ENCODE measurements around the gene LRP8.

LRP8 gene

DNA sequence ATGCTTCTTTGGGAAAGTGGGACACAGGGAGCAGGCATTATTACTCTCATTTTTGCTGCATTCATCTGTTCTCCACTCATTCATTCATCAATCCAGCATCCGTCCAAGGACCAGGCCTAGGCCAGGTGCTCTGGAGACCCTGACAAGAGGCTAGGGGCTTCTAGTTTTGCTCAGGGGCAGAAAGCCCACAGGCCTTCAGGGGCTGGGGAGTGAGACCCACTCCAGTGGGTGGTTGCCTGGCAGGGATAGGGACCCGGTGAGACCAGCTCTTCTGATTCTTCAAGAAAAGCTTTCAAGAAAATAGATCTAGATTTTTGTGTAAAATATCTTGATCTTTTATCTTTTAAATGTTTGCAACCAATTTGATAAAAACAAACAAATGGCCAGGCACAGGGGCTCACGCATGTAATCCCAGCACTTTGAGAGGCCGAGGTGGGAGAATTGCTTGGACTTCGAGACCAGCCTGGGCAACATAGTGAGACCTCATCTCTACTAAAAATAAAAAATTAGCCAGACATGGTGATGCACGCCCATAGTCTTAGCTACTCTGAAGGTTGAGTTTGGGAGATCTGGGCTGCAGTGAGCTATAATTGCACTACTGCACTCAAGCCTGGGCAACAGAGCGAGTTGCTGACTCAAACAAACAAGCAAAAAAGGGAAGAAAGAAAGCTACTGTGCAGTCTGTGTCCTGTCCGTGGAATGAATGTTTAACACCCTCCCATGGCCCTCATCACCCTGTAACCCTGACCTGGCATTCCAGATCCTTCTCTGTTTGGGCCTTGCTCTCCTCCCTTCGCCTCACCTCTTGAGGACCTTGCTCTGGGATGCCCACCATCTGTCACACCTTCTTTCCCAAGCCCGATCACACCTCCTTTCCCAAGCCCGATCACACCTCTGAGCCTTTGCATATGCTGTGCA is 17.3 kb upstream of the LRP8 start:
- no peaks in the 10 kb centered on the region for H3K36me3 ChIP-seq (ENCODE audit: control insufficient read depth in 1 of 2, insufficient read depth in 2 of 2, low read length in 2 of 2)
- no peak overlapping the region for H3K4me3 ChIP-seq (ENCODE audit: low read depth in 1 of 2, low read length in 2 of 2)
- H3K27ac ChIP-seq (ENCODE audit: low read length), result no peak overlapping the region
- no peaks in the 10 kb centered on the region for H3K4me1 ChIP-seq (ENCODE audit: control insufficient read depth in 1 of 2, insufficient read depth in 2 of 2, low read length in 2 of 2)
- H3K27me3 ChIP-seq (ENCODE audit: low read depth, low read length), result no peaks in the 10 kb centered on the region
- H3K9me3 ChIP-seq (ENCODE audit: control insufficient read depth in 1 of 2, low read length in 2 of 2), result no peaks in the 10 kb centered on the region

DNA sequence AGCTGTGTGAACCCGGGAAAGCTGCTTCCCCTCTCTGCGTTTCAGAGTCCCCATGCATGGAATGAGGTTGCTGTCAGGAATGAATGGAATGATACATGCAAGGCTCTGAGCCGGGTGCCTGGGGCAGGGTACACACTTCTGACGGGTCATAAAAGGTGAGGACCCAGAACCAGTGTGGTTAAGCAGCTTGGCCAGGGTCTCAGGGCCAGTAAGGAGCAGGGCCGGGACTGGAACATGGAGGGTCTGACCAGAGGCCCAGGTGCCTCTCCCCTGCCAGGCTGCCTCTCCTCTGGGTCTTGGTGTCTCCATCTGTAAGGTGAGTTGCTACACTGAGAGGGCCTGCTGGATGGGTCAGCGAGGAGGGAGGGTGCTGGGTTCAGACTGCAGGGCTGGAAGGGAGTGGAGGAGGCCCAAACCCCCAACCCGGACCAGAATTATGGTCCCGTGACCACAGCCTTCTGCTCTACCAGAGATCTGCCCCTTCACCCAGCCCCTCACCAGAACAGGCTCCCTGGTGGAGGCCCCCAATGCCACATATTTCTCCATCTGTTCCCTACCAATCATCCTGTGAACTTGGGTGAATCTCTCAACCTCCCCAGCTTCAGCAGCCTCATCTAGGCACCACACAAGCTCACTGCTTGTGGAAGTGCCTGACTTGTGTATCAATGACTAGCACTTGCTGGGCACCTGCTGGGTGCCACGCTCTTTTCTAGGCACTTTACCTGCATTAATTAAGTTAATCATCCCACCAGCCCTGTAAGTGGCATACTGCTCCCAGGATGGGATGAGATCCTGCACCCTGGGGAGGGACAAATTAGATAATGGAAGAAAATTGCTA is 16.2 kb upstream of the LRP8 start:
- H3K4me3 ChIP-seq (ENCODE audit: low read depth in 1 of 2, low read length in 2 of 2), result no peak overlapping the region
- H3K4me1 ChIP-seq (ENCODE audit: control insufficient read depth in 1 of 2, insufficient read depth in 2 of 2, low read length in 2 of 2), result no peaks in the 10 kb centered on the region
- no peaks in the 10 kb centered on the region for H3K36me3 ChIP-seq (ENCODE audit: control insufficient read depth in 1 of 2, insufficient read depth in 2 of 2, low read length in 2 of 2)
- no peaks in the 10 kb centered on the region for H3K27me3 ChIP-seq (ENCODE audit: low read depth, low read length)
- H3K9me3 ChIP-seq (ENCODE audit: control insufficient read depth in 1 of 2, low read length in 2 of 2), result no peaks in the 10 kb centered on the region
- H3K27ac ChIP-seq (ENCODE audit: low read length), result no peak overlapping the region

DNA sequence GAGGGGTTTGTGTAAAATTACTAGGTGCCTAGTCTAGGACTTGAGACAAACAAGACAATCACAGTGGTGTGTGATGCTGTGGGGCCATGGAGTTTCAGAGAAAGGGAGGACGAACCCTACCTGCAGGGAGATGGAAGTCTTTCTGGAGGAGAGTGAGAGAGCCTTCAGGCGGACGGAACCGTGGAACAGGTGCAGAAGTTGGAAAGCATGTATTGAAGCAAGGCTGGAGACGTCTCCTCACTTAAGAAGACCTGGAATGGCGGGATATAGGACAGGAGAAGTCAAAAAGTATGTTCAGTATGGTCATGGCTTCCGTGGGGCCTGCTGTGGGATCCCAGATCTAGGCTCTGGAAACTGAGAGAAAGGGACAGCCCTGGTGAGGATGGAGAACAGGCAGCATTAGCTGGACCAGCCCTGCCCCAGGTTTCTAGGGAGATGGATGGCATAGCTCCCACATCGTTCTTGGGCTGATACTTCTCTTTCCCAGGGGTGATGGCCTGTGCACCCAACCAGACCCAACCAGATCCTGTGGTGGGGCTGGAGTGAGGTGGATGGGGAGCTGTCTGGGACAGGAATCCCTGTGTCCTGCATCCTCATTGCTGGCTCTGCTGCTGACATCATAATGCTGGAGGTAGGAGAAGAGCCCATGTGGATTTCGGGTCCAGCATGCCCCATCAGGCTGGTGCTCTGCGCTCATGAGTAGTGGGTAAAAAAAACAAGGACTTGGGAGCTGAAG is 15.0 kb upstream of the LRP8 start:
- Histone ChIP-seq H3K27ac (ENCODE audit: low read length) (no peak overlapping the region), H3K27me3 (ENCODE audit: low read depth, low read length) (no peaks in the 10 kb centered on the region), H3K36me3 (ENCODE audit: control insufficient read depth in 1 of 2, insufficient read depth in 2 of 2, low read length in 2 of 2) (no peaks in the 10 kb centered on the region), H3K9me3 (ENCODE audit: control insufficient read depth in 1 of 2, low read length in 2 of 2) (no peaks in the 10 kb centered on the region), H3K4me3 (ENCODE audit: low read depth in 1 of 2, low read length in 2 of 2) (no peak overlapping the region), H3K4me1 (ENCODE audit: control insufficient read depth in 1 of 2, insufficient read depth in 2 of 2, low read length in 2 of 2) (no peaks in the 10 kb centered on the region)

DNA sequence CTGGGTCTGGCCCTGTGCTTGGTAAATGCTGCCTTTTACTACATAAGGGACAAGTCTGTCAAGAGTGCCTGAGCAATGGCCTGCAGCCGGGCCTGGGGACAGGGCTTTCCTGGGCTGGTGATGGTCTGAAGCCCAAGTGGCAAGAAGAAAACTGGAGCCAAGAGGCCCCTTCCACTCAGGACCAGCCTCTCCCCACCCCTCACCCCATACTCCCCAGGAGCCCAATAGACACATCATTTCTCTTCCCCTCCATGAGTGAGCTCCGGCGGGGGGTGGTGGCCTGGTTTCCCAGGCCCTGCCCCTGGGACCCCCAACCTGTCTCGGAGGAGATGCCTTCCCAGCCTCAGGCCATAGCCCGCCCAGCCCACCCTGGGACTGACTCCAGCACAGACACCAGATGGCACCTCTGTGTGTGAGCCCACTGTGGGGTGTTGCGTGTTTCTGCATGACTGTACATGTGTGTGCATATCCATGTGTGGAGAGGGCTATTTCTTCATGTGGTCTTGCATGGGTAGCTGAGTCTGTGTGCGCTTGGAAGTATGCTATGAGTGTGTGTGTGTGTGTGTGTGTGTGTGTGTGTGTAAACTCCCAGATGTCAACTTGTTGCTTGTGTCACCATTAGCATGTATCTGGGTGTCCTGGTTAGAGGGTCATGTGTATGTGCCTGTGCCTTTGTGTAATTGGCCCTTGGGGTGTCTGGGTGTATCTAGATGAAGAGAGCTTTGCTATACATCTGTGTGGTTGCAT is 14.3 kb upstream of the LRP8 start:
- Histone ChIP-seq H3K4me3 (ENCODE audit: low read depth in 1 of 2, low read length in 2 of 2) (no peak overlapping the region), H3K9me3 (ENCODE audit: control insufficient read depth in 1 of 2, low read length in 2 of 2) (no peaks in the 10 kb centered on the region), H3K27me3 (ENCODE audit: low read depth, low read length) (no peaks in the 10 kb centered on the region), H3K27ac (ENCODE audit: low read length) (no peak overlapping the region), H3K36me3 (ENCODE audit: control insufficient read depth in 1 of 2, insufficient read depth in 2 of 2, low read length in 2 of 2) (no peaks in the 10 kb centered on the region), H3K4me1 (ENCODE audit: control insufficient read depth in 1 of 2, insufficient read depth in 2 of 2, low read length in 2 of 2) (no peaks in the 10 kb centered on the region)

DNA sequence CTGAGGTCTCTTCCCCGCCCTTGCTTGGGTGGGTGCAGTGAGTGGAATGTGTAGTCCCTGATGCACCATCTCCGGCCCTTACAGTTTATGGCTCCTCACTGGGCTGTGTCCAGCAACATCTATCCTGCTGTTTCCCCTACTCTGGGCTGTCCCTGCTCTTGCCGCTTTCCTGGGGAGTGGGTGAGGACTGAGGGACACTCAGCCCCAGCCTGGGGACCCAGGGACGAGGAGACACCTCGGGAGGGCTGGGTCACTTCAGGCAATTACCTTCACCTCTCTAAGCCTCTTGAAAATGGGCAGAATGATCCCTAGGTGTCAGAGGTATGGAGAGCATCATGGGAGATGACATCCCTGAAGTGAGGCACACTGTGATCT is 13.6 kb upstream of the LRP8 start:
- Histone ChIP-seq H3K27ac (ENCODE audit: low read length) (no peak overlapping the region), H3K9me3 (ENCODE audit: control insufficient read depth in 1 of 2, low read length in 2 of 2) (no peaks in the 10 kb centered on the region), H3K4me3 (ENCODE audit: low read depth in 1 of 2, low read length in 2 of 2) (no peak overlapping the region), H3K27me3 (ENCODE audit: low read depth, low read length) (no peaks in the 10 kb centered on the region), H3K36me3 (ENCODE audit: control insufficient read depth in 1 of 2, insufficient read depth in 2 of 2, low read length in 2 of 2) (no peaks in the 10 kb centered on the region), H3K4me1 (ENCODE audit: control insufficient read depth in 1 of 2, insufficient read depth in 2 of 2, low read length in 2 of 2) (no peaks in the 10 kb centered on the region)

DNA sequence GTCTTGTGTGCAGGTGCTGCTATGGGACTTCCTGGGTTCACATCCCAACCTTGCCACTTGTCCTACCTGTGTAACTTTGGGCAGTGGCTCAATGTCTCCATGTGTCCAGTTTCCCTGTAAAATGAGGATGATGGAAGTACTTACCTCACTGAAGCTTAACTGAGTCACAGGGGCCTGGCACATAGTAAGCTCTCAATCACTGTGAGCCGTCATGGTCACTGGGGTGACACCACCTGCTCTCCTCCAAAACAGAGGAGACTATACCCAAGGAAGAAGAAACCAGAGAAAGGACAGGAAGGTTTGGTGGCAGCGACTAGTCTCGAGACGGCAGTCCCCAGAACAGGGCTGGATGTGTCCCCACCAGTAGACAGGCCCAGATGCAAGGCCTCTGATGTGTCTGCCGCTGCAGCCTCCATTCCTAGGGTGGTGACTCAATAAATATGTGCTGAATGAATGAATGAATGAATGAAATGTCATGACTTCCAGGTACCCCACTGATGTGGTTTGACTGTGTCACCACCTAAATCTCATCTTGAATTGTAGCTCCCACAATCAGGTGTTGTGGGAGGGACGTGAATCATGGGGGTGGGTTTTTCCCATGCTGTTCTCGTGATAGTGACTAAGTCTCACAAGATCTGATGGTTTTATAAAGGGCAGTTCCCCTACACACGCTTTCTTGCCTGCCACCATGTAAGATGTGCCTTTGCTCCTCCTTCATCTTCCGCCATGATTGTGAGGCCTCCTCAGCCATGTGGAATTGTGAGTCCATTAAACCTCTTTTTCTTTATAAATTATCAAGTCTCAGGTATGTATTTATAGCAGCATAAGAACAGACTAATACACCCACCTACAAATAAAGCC is 13.0 kb upstream of the LRP8 start:
- H3K27me3 ChIP-seq (ENCODE audit: low read depth, low read length), result no peaks in the 10 kb centered on the region
- no peaks in the 10 kb centered on the region for H3K4me1 ChIP-seq (ENCODE audit: control insufficient read depth in 1 of 2, insufficient read depth in 2 of 2, low read length in 2 of 2)
- H3K36me3 ChIP-seq (ENCODE audit: control insufficient read depth in 1 of 2, insufficient read depth in 2 of 2, low read length in 2 of 2), result no peaks in the 10 kb centered on the region
- H3K27ac ChIP-seq (ENCODE audit: low read length), result no peak overlapping the region
- no peak overlapping the region for H3K4me3 ChIP-seq (ENCODE audit: low read depth in 1 of 2, low read length in 2 of 2)
- no peaks in the 10 kb centered on the region for H3K9me3 ChIP-seq (ENCODE audit: control insufficient read depth in 1 of 2, low read length in 2 of 2)

DNA sequence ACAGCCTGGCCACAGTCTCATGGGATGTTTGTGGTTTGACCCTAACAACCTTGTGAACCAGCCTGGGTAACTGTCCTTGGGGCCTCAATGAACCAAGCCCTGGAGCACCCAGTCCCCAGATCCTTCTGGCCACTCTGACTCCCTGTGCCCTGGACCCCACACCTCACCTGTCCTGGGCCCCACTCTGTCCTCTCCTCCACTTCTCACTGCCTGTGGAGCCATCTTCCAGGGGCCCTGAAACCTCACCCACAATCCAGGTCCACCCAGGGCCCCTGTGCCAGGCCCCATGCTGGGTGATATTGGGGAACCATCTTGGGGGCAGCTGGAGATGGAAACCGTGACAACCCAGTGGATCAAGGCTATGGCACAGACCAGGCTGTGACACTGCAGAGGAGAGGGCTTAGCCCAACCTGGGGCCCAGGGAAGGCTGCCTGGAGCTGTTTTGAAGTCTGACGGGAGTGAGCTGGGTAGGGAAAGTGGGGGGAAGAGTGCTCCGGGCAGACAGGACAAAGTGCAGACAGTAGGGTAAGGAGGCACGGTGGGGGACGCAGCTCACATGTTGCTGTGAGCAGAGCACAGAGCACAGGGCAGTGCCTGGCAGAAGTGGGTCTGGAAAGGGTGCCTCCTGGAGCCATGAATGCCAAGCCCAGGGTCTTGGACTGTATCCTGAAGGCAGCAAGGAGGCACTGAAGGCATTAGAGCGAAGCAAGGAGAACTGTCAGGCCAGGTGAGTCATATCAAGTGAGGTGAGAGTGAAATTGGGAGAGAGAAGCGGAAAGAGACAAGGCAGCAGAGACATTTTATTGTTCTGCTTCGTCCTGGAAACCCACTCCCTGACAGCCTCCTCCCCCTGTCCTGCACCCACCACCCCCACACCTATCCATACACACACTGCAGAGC is 12.1 kb upstream of the LRP8 start:
- Histone ChIP-seq H3K27ac (ENCODE audit: low read length) (no peak overlapping the region), H3K4me3 (ENCODE audit: low read depth in 1 of 2, low read length in 2 of 2) (no peak overlapping the region), H3K27me3 (ENCODE audit: low read depth, low read length) (no peaks in the 10 kb centered on the region), H3K36me3 (ENCODE audit: control insufficient read depth in 1 of 2, insufficient read depth in 2 of 2, low read length in 2 of 2) (no peaks in the 10 kb centered on the region), H3K9me3 (ENCODE audit: control insufficient read depth in 1 of 2, low read length in 2 of 2) (no peaks in the 10 kb centered on the region), H3K4me1 (ENCODE audit: control insufficient read depth in 1 of 2, insufficient read depth in 2 of 2, low read length in 2 of 2) (no peaks in the 10 kb centered on the region)

DNA sequence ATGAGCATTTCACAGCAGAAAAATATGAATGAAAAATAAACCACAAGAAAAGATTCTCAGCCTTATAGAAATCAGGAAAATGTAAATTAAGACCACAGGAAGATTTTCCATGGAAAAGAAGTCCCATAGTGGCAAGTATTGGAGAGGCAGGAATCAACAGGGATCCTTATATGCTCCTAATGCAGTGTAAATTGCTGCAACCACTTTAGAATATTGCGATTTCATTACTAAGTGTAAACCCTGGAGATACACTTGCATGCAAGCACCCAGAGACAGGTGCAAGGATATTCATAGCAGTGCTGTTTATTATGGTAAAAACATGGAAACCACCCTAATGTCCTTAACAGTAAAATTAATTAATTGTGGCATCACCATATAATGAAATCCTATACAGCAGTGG is 10.6 kb upstream of the LRP8 start:
- Histone ChIP-seq H3K9me3 (ENCODE audit: control insufficient read depth in 1 of 2, low read length in 2 of 2) (no peaks in the 10 kb centered on the region), H3K27ac (ENCODE audit: low read length) (no peak overlapping the region), H3K4me3 (ENCODE audit: low read depth in 1 of 2, low read length in 2 of 2) (no peak overlapping the region), H3K27me3 (ENCODE audit: low read depth, low read length) (no peaks in the 10 kb centered on the region), H3K36me3 (ENCODE audit: control insufficient read depth in 1 of 2, insufficient read depth in 2 of 2, low read length in 2 of 2) (no peaks in the 10 kb centered on the region), H3K4me1 (ENCODE audit: control insufficient read depth in 1 of 2, insufficient read depth in 2 of 2, low read length in 2 of 2) (no peaks in the 10 kb centered on the region)

DNA sequence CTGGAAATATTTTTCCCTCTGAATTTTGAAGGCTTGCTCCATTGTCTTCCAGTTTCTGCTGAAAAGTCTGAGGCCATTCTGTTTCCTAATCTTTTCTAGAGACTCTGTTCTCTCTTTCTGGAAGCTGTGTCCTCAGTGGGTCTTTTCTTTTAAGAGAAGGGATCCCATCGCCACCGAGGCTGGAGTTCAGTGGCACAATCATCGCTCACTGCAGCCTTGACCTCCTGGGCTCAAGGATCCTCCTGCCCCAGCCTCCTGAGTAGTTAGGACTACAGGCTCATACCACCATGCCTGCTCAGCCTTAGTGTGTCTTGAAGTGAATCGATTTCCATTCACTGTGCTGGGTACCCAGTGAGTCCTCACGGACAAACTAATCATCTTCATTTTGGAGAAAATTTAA is 9.6 kb upstream of the LRP8 start:
- Histone ChIP-seq H3K4me3 (ENCODE audit: low read depth in 1 of 2, low read length in 2 of 2) (no peak overlapping the region), H3K27ac (ENCODE audit: low read length) (no peak overlapping the region), H3K4me1 (ENCODE audit: control insufficient read depth in 1 of 2, insufficient read depth in 2 of 2, low read length in 2 of 2) (no peaks in the 10 kb centered on the region), H3K27me3 (ENCODE audit: low read depth, low read length) (no peaks in the 10 kb centered on the region), H3K36me3 (ENCODE audit: control insufficient read depth in 1 of 2, insufficient read depth in 2 of 2, low read length in 2 of 2) (no peaks in the 10 kb centered on the region), H3K9me3 (ENCODE audit: control insufficient read depth in 1 of 2, low read length in 2 of 2) (no peaks in the 10 kb centered on the region)

Measured in muscle layer of duodenum (tissue), 2 donors.